H54 (cell line): ENCODE data around the gene RAPSN.

Source experiments
- DNase-seq: peaks from one replicate; pipeline ENCODE4 v3.0.0; 2011; ENCODE audit warnings: low spot score, mixed read lengths; ENCODE audit not compliant: insufficient read length
- FAIRE-seq: peaks from 3 replicates; lab custom pipeline; 2011; peaks lifted over from hg19 to GRCh38; lab: Jason Lieb, UNC
- POLR2A ChIP-seq: IDR thresholded peaks from 2 replicates; pipeline ENCODE4 v1.6.1; 2011; ENCODE audit warnings: low read depth, mild to moderate bottlenecking, low read length

Gene RAPSN

DNA sequence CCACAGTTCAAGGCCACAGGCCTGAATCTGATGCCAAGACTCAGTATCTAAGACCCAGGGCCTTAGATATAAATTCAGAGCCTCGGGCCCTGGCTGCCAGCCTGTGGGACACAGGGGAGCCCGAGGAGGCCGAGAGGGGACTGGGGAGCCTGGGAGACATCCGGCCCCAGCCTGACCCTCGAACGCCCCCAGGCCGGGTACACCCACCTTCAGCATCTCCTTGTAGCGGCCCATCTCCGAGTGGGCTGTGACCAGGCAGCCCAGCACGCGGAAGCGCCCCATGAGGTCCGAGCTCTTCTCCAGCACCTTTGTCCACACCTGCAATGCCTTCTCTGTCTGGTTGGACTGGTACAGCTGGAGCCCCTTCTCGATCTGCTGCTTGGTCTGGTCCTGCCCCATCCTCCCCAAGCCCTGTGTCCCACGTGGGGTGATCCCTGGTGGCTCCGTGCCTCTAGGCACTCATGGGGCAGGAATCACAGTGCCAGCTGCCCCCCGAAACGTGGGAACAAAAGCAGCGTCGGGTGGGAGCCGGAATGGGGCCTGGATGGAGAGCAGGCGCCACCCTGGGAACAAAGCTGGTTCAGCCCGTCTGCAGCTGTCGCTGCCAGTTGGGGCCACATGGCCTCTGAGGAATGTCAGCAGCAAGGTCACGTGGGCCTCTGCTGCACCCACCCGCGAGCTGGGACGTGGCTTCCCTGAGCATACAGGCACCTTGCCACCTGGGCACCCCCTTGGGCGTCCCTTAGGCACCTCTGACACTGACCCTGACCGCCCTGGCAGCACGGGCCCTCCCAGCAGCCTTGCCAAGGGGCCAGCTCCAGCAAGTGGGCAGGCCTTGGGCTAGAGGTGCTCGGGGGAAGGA is at the start of gene RAPSN:
Gene RAPSN, minus strand, starts transcription at position 571 of the 862 bp plus-strand sequence. Its CDS starts 172 bp downstream, at position 399.
- FAIRE-seq, result no peak
- TF ChIP-seq POLR2A, result no peak
- DNase-seq, result no peak

DNA sequence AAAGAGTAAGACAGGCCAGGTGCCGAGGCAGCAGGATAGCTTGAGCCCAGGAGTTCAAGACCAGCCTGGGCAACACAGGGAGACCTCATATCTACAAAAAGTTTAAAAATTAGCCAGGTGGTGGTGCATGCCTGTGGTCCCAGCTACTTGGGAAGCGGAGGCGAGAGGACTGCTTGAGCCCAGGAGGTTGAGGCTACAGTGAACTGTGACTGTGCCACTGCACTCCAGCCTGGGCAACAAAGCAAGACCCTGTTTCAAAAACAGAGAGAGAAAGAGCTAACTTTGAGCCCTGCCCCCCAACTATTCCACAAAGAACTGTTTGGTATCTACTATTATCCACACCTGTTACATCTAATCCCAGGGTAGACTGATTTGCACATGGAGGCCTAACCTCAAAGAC is 49.2 kb upstream of the RAPSN start:
- TF ChIP-seq POLR2A, result no peak
- FAIRE-seq (no peak), DNase-seq (no peak)

DNA sequence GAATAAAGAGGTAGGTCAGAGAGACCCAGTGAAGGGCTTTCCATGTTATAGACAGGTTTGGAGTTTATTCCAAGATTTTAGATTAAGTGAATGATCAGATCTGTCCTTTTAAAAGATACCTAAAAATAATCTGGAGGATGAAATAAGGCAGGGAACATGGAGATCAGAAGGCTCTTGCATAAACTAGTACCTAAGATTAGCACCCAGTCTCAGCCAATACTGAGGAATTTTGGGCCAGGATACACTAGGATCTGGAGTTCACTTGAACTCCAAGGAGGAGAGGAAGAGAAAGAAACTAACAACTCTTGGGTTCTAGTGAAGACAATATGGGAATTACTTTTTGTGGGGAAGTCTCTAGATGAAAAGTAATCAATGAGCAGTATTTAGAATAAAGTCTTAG is 47.9 kb upstream of the RAPSN start:
- FAIRE-seq (no peak), DNase-seq (no peak)
- TF ChIP-seq POLR2A, result no peak

DNA sequence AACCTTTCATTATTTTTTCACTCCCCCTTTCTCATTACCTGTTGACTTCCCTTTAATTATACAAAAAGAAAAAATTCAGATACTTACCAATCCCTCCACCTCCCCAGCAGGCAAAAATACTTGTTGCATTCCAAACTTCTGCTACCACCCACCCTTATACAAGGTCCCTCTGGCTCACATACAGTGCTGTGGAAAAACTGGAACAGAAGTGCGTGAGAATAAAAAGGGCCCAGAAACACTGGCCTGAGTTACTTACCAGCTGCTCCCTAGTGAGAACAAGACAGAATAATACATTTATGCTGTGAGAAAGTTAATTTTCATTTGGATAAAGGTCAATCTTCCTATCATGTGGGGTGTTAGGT is 46.9 kb upstream of the RAPSN start:
- TF ChIP-seq POLR2A, result no peak
- no peak for DNase-seq
- no peak for FAIRE-seq

DNA sequence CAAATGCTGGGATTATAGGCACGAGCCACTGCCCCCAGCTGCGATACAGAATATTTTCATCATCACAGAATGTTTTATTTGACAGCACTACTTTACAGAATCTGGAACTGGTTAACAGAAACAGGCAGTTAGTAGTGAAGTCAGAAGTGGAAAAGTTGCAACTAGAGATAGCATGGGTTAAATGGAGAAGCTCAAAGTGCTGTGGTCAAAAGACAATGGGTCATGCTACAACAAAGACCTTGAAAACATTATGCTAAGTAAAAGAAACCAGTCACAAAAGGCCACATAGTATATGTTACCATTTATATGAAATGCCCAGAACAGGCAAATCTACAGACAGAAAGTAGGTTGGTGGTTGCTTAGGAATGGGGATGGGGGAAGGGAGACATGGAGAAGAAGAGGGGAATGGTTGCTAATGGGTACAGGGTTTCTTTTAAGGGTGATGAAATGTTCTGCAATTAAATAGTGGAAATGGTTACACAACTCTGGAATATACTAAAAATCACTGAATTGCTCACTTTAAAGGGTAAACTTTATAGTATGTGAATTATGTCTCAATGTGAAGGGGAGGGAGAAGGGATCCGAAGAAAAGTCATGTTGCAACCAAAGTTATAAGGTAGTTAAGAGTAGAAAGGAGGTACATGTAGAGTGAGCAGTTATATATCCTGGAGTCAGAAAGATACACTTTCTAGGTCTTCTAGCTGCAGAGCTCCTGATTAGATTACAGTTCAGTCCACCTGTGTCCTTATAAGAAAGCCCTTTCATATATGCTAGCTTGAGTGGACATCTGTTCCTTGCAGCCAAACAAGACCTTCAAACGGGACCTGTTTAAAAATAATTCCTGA is 46.3 kb upstream of the RAPSN start:
- FAIRE-seq (no peak), DNase-seq (no peak)
- TF ChIP-seq POLR2A, result no peak

DNA sequence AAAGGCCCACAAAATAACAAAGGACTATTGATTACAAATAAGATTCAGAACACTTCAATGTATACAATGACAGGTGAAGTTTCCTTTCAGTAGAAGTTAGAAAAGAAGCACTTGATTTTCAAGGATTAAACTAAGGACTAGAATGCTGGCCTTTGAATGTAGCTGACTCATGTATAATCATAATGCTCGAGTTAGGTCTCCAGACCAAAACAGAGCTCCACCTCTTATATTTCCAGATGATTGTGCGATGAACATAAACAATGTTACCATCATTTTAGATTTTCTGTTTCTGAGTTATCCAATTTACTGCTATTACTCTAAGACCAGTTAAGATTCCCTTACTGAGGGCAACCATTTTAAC is 40.4 kb upstream of the RAPSN start:
- DNase-seq (no peak), FAIRE-seq (no peak)
- TF ChIP-seq POLR2A, result no peak

DNA sequence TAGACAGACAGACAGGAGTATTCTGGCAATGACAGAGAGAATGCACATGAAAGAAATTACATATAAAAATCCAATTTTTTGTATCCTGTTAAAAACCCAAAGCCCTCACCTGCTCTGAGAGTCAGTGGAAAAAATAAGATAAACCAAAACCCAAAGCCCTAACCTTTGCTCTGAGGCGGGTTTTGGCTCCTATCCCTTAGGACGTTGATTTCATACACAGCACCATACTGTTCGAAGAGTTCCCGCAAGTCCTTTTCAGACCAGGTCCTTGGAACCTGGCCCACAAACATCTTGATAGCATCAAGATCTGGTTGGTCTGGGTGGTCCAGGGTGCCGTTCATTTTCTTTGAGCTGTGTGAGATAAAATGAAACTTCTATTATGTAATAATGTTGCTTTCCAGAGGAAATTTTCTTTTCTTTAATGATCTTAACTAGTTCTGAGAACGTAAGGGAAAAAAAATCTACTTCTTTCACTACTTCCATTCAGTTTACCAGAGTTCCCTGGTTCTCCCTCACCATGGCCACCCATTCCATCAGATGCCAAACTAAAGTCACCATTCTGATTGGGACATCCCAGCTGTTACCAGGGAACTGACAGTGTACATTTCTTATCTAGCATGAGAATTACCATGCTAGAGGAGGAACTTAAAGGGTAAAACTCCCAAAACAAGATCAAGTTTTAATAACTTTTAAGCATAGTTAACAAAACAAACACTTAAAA is 39.9 kb upstream of the RAPSN start:
- FAIRE-seq, result no peak
- no peak for DNase-seq
- TF ChIP-seq POLR2A, result no peak

DNA sequence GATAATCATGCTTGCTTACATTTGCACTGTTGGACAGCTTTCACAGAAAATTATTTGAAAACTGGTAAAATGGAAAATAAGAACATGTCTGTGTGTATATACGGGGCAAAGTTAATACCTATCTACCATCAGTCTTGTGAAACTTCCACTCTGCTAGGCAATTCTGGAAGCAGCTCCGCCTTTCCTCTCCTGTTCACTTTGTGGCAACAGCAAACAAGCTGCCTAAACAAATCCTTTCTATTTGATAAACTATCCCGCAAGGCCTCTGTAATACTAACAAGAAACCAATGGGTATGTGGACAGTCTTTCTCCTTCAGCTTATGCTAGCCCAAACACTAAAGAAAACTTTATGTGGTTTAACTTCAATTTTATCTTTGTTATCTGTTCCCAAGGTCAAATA is 39.2 kb upstream of the RAPSN start:
- no peak for DNase-seq
- no peak for FAIRE-seq

DNA sequence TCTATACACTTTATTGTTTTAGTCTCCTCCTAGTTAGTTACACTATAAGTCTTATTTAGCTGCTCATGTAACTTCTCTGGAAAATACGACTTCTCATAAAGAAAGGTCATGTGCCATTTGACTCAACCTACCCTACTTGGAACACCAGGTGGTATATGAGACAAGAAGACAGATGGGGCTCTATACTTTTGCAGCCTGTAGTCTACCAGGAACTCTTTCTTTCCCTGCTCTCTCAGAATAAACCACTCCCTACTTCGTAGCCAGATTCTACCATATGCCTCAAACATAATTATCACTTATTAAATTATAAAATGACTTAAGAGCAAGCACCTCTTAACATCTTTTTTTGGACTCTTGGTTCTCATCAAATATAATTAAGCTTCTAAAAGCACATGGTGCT is 38.5 kb upstream of the RAPSN start:
- DNase-seq, result no peak
- FAIRE-seq, result no peak
- no peak for TF ChIP-seq POLR2A

More for the DNA sequence above, 39.2 kb upstream of the RAPSN start:
- TF ChIP-seq POLR2A, result no peak

DNA sequence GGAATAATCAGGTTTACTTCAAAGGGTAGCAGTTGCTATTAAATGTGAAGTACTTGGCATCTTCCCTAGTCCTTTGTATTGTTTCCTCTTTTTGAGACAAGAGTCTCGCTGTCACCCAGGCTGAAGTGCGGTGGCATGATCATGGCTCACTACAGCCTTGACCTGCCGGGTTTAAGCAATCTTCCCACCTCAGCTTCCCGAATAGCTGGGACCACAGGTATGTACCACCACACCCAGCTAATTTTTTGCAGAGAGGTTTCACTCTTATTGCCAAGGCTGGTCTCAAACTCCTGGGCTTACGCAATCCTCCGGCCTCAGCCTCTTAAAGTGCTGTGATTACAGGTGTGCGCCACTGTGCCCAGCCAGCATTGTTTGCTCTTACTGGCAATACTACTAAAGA is 36.2 kb upstream of the RAPSN start:
- DNase-seq, result no peak
- TF ChIP-seq POLR2A, result no peak
- FAIRE-seq, result no peak

DNA sequence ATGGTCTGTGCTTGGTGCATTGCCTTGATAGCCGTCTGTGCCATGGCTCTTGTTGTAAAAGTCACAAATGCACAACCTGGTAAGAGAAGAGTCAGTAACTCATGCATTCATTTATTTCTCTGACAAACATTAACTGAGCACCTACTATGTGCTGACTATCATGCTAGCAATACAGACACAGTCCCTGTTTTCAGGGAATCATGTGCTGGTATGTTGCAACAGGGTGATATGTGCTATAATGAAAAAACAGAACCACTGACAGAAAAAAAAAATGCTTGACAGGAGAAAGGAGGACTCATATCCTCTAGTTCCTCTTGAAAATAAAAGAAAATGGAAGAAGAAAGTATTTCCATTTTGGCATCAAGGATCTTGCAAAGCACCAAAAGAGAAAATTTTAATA is 34.5 kb upstream of the RAPSN start:
- DNase-seq (no peak), FAIRE-seq (no peak)
- TF ChIP-seq POLR2A, result no peak

DNA sequence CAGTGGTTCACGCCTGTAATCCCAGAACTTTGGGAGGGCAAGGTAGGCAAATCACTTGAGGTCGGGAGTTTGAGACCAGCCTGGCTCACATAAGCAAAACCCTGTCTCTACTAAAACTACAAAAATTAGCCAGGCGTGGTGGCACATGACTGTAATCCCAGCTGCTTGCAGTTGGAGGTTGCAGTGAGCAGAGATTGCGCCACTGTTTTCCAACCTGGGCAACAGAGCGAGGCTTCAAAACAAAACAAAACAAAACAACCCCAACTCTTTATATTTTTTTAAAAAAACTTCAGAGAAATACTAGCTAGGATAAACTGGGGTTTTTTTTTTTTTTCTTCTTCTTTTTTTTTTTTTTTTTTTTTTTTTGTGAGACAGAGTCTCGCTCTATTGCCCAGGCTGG is 31.8 kb upstream of the RAPSN start:
- TF ChIP-seq POLR2A, result no peak
- DNase-seq (no peak), FAIRE-seq (no peak)

DNA sequence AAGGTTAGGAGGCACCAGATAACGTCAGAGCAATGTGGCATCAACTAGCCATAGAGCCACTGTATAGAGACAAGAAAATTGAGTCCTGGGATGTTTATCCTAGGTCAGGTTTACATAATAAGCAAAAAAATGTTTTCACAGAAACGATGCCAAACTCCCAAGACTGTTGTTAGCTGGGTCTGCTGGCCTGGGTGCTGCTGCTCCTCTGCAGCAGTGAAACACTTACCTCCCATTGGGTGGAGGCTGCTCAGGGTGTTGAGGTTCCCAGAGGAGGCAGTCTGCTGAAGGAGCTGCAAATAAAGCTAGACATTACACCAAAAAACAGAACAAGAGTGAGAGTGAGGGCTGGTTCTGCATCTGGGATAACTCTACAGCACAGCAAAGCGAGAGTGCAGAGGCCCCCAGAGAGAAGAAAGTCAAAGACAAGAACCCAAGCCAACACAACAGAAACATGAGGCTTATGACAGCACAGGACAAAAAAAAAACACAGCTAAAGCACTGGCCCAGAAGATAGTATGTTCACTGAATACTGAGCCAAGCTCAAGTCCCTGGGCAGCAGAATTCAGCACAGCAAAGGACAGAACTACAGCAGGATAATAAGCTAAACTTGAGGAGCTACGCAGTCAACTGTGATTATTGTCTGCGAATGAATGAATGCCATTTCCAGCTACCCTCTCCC is 29.9 kb upstream of the RAPSN start:
- TF ChIP-seq POLR2A, result no peak
- no peak for FAIRE-seq
- DNase-seq, result no peak
